DOHH2 (cell line): ENCODE results near the gene MIGA2.
A peak's percentile ranks its signal among the peaks of the same experiment; 100 is the strongest.

Experiments
- H3F3A ChIP-seq: fragments of 200-600 bp; sonication (generic), shearing (Covaris generic); 2 replicates; pipeline ENCODE4 v1.6.0; 2016; ENCODE audit warnings: antibody characterized with exemption, mild to moderate bottlenecking; ENCODE audit not compliant: control insufficient read depth, insufficient read depth
- H3K27ac ChIP-seq: fragments of 200-600 bp; sonication (generic); 2 replicates; pipeline ENCODE4 v1.5.1; 2014; ENCODE audit warnings: low read depth, mild to moderate bottlenecking, low read length, moderate library complexity
- H3K27me3 ChIP-seq: fragments of 200-600 bp; sonication (generic); 2 replicates; pipeline ENCODE4 v1.6.1; 2014; ENCODE audit warnings: mild to moderate bottlenecking, low read length, mixed read lengths; ENCODE audit not compliant: control insufficient read depth
- H3K36me3 ChIP-seq: fragments of 200-600 bp; sonication (generic); 2 replicates; pipeline ENCODE4 v1.6.1; 2014; ENCODE audit warnings: mild to moderate bottlenecking, low read length, moderate library complexity, mixed read lengths; ENCODE audit not compliant: control insufficient read depth
- H3K4me1 ChIP-seq: fragments of 200-600 bp; sonication (generic); 2 replicates; pipeline ENCODE4 v1.6.1; 2014; ENCODE audit warnings: mild to moderate bottlenecking, low read length, mixed read lengths; ENCODE audit not compliant: control insufficient read depth
- H3K4me2 ChIP-seq: fragments of 200-600 bp; sonication (generic); 2 replicates; pipeline ENCODE4 v1.6.0; 2014; ENCODE audit warnings: mild to moderate bottlenecking, low read length, moderate library complexity
- H3K4me3 ChIP-seq: fragments of 200-600 bp; sonication (generic); 2 replicates; pipeline ENCODE4 v1.5.1; 2014; ENCODE audit warnings: mild to moderate bottlenecking, low read length, mixed read lengths
- H3K79me2 ChIP-seq: fragments of 200-600 bp; sonication (generic); 2 replicates; pipeline ENCODE4 v1.6.1; 2014; ENCODE audit warnings: mild to moderate bottlenecking, low read length, mixed read lengths; ENCODE audit not compliant: control insufficient read depth
- H3K9me2 ChIP-seq: fragments of 200-600 bp; sonication (generic); replicated peaks from 2 replicates; pipeline ENCODE4 v1.6.1; 2014; ENCODE audit warnings: mild to moderate bottlenecking, low read length, mixed read lengths; ENCODE audit not compliant: control insufficient read depth
- H3K9me3 ChIP-seq: fragments of 200-600 bp; sonication (generic); 2 replicates; pipeline ENCODE4 v1.6.1; 2014; ENCODE audit warnings: antibody characterized with exemption, low read length, mixed read lengths; ENCODE audit not compliant: control insufficient read depth, insufficient read depth
- H4K20me1 ChIP-seq: fragments of 200-600 bp; sonication (generic); 2 replicates; pipeline ENCODE4 v1.6.0; 2014; ENCODE audit warnings: low read depth, mild to moderate bottlenecking, antibody characterized with exemption, low read length, moderate library complexity; ENCODE audit not compliant: control insufficient read depth, insufficient read depth
- CTCF ChIP-seq: fragments of 200-600 bp; sonication (generic); IDR thresholded peaks from one replicate; pipeline ENCODE4 v1.5.1; 2014; ENCODE audit warnings: antibody characterized with exemption, mild to moderate bottlenecking, low read depth, low read length; ENCODE audit not compliant: poor library complexity, severe bottlenecking
- EZH2phosphoT487 ChIP-seq: fragments of 200-600 bp; sonication (generic); IDR thresholded peaks from 2 replicates; pipeline ENCODE4 v1.6.1; 2017; ENCODE audit warnings: borderline replicate concordance, mild to moderate bottlenecking, antibody characterized with exemption, low read length, moderate library complexity, mixed read lengths

Gene MIGA2

GRCh38 chr9:129080298-129080600, 43.8 kb downstream of the MIGA2 start:
- peaks cover 33% of the 10 kb centered on the region for H3K79me2 ChIP-seq
- H3K4me3 ChIP-seq = peak overlapping the region; percentile 89
- H3K4me2 ChIP-seq = peak overlapping the region; percentile 99
- no peaks in the 10 kb centered on the region for H3F3A ChIP-seq
- no peak for TF ChIP-seq EZH2phosphoT487
- TF ChIP-seq CTCF = no peak
- no peaks in the 10 kb centered on the region for H3K27me3 ChIP-seq
- H3K9me2 ChIP-seq = no peaks in the 10 kb centered on the region
- H4K20me1 ChIP-seq = peaks cover 8% of the 10 kb centered on the region; the same call in 1 of the 2 replicates
- H3K36me3 ChIP-seq = peaks cover 3% of the 10 kb centered on the region; the same call in 1 of the 2 replicates
- no peak overlapping the region for H3K27ac ChIP-seq
- peaks cover 19% of the 10 kb centered on the region for H3K4me1 ChIP-seq
- no peaks in the 10 kb centered on the region for H3K9me3 ChIP-seq

- no peaks in the 10 kb centered on the region for H3F3A ChIP-seq
- peaks cover 9% of the 10 kb centered on the region for H3K36me3 ChIP-seq
- peak within 1 kb of the TSS; percentile 89 for H3K4me3 ChIP-seq
- H3K9me2 ChIP-seq = no peaks in the 10 kb centered on the region
- peak within 1 kb of the TSS; percentile 34; the same call in 1 of the 2 replicates for H3K27ac ChIP-seq
- no peaks in the 10 kb centered on the region for H3K9me3 ChIP-seq
- TF ChIP-seq EZH2phosphoT487 (no peak), CTCF (no peak)
- H3K79me2 ChIP-seq = peaks cover 33% of the 10 kb centered on the region
- H3K27me3 ChIP-seq = no peaks in the 10 kb centered on the region
- peaks cover 8% of the 10 kb centered on the region; the same call in 1 of the 2 replicates for H4K20me1 ChIP-seq
- peaks cover 19% of the 10 kb centered on the region for H3K4me1 ChIP-seq
- peak within 1 kb of the TSS; percentile 99 for H3K4me2 ChIP-seq
Observed at GRCh38 chr9:129080601-129081387, 44.4 kb downstream of the MIGA2 start, which contains the start of gene DOLPP1. Gene DOLPP1, plus strand, starts transcription at chr9:129081111. Its CDS starts 21 bp downstream, at chr9:129081132.

- TF ChIP-seq CTCF (no peak), EZH2phosphoT487 (no peak)
- no peaks in the 10 kb centered on the region for H3K9me2 ChIP-seq
- H3K9me3 ChIP-seq = no peaks in the 10 kb centered on the region
- H3K27ac ChIP-seq = peak overlapping the region; percentile 34; the same call in 1 of the 2 replicates
- H3K79me2 ChIP-seq = peaks cover 33% of the 10 kb centered on the region
- H3F3A ChIP-seq = no peaks in the 10 kb centered on the region
- peaks cover 15% of the 10 kb centered on the region for H3K36me3 ChIP-seq
- peak overlapping the region; percentile 89 for H3K4me3 ChIP-seq
- peak overlapping the region; percentile 97 for H3K4me2 ChIP-seq
- no peaks in the 10 kb centered on the region for H3K27me3 ChIP-seq
- peaks cover 19% of the 10 kb centered on the region for H3K4me1 ChIP-seq
- peaks cover 8% of the 10 kb centered on the region; the same call in 1 of the 2 replicates for H4K20me1 ChIP-seq
Observed at GRCh38 chr9:129081388-129081904, 45.0 kb downstream of the MIGA2 start.
